ENCODE data around the gene PTGDS. TPM values are rescaled to one million over a fixed set of nuclear protein-coding genes. Genes with fewer than 3 reads are reported as not detected.

PTGDS gene
- total RNA-seq, 1 donor: 32.8 TPM

DNA sequence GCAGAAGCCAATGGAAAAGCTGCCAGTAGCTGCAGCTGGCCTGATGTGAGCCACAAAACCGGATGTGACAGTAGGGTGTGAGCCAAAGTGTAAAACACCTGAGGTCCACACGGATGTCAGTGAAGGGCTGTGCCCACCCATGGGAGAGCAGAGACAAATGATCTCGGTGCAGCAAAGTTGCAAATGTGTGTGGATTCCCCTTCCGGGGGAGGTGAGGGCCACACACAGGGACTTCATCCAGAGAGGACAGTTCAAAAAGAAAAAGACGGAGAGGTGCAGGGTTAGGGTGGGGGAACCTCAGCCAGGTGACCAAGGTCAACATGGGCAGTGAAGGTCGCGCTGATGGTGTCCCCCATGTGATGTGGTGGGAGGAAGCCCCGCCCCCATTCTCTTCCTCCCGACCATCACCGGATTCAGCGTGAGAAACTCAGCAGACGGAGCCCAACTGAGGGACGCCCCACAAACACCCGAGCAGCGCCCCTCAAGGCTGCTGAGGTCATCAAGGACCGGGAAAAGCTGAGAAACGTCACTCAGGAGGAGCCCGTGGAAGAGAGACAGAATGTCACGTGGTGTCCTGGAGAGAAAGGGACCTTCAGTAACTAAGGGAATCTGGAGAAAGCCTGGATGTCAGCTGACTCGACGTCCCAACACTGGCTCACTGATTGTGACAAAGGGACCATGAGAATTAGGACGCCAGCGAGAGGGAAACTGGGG, 11.4 kb upstream of the PTGDS start:
- TF ChIP-seq, protein P1, sequence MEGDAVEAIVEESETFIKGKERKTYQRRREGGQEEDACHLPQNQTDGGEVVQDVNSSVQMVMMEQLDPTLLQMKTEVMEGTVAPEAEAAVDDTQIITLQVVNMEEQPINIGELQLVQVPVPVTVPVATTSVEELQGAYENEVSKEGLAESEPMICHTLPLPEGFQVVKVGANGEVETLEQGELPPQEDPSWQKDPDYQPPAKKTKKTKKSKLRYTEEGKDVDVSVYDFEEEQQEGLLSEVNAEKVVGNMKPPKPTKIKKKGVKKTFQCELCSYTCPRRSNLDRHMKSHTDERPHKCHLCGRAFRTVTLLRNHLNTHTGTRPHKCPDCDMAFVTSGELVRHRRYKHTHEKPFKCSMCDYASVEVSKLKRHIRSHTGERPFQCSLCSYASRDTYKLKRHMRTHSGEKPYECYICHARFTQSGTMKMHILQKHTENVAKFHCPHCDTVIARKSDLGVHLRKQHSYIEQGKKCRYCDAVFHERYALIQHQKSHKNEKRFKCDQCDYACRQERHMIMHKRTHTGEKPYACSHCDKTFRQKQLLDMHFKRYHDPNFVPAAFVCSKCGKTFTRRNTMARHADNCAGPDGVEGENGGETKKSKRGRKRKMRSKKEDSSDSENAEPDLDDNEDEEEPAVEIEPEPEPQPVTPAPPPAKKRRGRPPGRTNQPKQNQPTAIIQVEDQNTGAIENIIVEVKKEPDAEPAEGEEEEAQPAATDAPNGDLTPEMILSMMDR (IDR thresholded peaks at IDR 0.05; ENCODE audit: insufficient read depth, low read length): no peak
- H3K4me3 ChIP-seq (ENCODE audit: low read depth, low read length): no peak overlapping the region
- DNase-seq (ENCODE audit: low read depth): no peak

DNA sequence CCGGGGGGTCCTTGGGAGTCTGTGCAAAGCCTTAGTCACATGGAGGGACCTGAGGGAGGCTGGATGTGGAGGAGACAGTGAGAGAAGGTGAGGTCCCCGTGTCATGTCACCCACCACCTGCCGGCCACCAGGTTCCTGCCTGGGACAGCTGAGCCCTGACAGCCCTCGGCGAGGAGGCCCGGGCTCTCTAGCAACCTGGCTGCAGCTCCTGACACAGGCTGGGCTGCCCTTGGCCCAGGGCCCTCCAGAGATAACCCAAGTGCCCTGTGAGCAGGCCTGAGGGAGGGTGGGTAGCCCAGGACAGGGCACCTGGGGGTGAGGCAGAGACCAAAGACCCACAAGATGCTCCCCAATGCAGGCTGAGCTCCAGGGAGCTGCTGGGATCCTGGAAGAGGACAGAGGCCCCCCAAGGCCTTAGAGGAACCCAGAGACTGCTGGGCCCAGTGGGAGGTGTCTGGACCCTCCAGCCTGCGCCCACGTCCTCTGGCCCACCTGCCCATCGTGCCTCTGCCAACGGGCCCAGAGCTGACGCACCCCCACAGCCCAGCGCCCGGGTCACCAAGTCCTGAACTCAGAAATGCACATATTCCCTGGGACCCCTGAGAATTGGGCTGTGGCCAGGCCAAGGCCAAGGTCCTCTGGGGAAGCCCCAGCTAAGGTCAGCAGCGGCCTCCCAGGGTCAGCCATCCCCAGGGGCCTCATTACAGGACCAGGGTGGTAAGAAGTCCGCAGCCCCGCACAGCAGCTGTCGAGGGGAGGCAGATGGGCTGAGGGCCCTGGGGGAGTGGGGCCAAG, 8.8 kb upstream of the PTGDS start:
- TF ChIP-seq, protein P1 (IDR thresholded peaks at IDR 0.05; ENCODE audit: insufficient read depth, low read length): no peak
- no peak for DNase-seq (ENCODE audit: low read depth)

DNA sequence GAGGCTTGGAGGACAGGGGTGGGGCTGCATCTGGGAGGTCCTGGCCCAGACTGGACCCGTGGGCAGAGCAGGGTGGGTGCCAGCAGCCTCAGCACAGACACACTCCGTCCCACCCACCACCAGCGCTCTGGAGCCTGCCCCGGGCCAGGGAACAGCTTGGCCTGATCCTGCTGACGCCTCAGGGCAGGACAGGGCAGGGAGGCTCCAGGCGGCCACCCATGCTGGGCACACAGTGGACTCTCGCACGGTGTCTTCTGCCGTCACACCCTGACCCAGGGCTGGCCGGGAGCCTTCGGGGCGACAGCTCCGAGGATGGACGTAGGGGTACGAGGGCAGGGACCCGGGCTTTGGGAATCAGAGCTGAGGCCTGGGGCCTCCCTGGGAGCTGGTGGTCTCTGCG, 8.2 kb upstream of the PTGDS start:
- H3K4me3 ChIP-seq (ENCODE audit: low read depth, low read length): no peak overlapping the region
- TF ChIP-seq, protein P1 (IDR thresholded peaks at IDR 0.05; ENCODE audit: insufficient read depth, low read length): no peak
- DNase-seq (ENCODE audit: low read depth): no peak

More for the DNA sequence above, 8.8 kb upstream of the PTGDS start:
- no peak overlapping the region for H3K4me3 ChIP-seq (ENCODE audit: low read depth, low read length)

DNA sequence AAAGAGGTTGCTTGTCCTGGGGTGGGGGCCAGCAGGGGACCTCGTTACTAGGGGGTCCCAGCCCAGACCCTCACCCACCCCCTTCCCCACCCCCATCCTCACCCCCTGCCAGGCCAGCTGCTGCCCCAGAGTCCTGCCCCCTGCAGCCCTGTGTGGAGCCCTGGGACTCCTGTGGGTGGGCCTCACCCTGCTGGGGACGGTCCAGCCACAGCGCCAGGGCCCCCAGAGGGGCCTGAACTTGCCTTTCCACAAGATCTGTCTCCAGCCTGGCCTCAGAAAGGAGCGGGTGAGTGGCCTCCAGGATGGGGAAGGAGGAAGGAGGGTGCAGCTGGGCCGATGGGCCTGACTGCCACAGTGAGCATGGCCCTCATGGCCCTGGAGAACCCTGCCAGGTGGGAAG, 7.5 kb upstream of the PTGDS start:
- H3K4me3 ChIP-seq (ENCODE audit: low read depth, low read length): no peak overlapping the region
- no peak for DNase-seq (ENCODE audit: low read depth)
- TF ChIP-seq, protein P1 (IDR thresholded peaks at IDR 0.05; ENCODE audit: insufficient read depth, low read length): no peak

DNA sequence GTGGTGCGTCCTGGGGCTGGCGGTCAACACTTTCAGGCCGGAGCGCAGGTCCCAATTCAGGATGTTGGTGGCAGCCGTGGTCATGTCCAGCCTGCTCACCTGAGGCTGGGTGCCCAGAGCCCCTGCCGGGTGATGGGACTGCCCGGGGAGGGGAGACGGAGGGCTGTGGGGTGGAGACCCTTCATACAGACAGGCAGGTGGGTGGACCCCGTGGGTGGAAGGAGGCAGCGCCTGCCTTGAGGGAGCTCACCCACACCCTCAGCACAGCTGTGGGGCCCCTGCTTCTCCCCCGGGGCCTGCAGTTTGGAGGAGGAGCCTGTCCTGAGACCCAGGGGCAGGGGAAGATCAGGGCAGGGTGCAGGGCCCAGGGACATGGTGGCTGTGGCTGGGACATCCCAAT, 6.9 kb upstream of the PTGDS start:
- no peak for DNase-seq (ENCODE audit: low read depth)
- H3K4me3 ChIP-seq (ENCODE audit: low read depth, low read length): no peak overlapping the region
- TF ChIP-seq, protein P1 (IDR thresholded peaks at IDR 0.05; ENCODE audit: insufficient read depth, low read length): no peak

DNA sequence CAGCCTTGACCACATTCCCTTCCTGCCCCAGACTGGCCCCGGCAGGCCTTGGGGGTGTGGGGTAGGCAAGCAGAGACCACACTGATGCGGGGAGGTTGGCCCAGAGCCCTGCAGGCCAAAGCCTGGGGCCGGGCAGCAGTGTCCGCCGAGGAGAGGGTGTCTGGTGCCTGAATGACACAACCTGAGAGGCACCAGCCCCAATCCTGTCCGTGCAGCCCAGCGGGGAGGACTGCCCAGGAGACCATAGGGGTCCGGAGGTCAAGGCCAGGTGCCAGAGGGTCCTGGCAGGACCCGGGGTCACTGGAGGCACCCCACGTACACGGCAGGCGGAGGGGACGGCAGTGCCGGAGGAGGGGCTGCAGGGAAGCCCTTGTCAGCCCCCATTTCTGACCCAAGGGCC, 5.6 kb upstream of the PTGDS start:
- DNase-seq (ENCODE audit: low read depth): no peak
- TF ChIP-seq, protein P1 (IDR thresholded peaks at IDR 0.05; ENCODE audit: insufficient read depth, low read length): no peak
- H3K4me3 ChIP-seq (ENCODE audit: low read depth, low read length): no peak overlapping the region
